Fibroblast of lung (primary cell): Measurements from ENCODE around the gene OGA.

Experiments used
- CTCF ChIP-seq, 2 donors: IDR thresholded peaks in 1 of 2; conservative IDR thresholded peaks in 1 of 2; 1 replicate in 1 of 2; 2 replicates in 1 of 2; pipeline ENCODE4 v1.5.1; 2011 to 2012; ENCODE audit warnings: low read length in 2 of 2, control low read depth in 1 of 2, inconsistent platforms in 1 of 2, low read depth in 1 of 2, mild to moderate bottlenecking in 1 of 2
- EZH2 ChIP-seq: IDR thresholded peaks from 2 replicates; pipeline ENCODE4 v1.5.1; 2012; ENCODE audit warnings: low read length, control low read depth, mild to moderate bottlenecking; ENCODE audit errors: missing control alignments

DNA sequence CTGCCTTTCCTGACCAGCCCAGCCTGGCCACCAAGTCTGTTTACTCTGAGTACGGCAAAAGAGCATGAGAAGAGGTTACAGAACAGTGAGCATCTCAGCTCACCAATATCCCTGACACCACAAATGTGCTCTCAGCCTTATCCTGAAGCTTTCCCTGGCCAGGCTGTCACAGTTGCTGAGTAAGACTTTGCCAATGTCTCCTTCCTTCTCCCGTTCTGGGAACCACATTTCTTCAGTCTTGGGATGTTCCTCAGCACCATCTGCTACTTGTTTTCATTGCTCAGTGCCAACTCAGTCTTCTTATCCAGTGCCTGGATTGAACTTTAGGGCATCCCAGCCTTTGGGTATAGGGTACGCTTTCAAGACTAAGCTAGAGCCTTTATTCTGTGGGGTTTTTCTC, 32.5 kb upstream of the OGA start:
- TF ChIP-seq CTCF (conservative IDR thresholded peaks at IDR 0.05 in 1 of 2, IDR thresholded peaks at IDR 0.05 in 1 of 2; ENCODE audit: low read depth in 1 of 2, low read length in 2 of 2) = no peak
- TF ChIP-seq EZH2 = no peak
